ENCODE results near the gene NOTUM. TPM values are rescaled to one million over a fixed set of nuclear protein-coding genes. Genes with fewer than 3 reads are reported as not detected.

The NOTUM gene
- total and polyA plus RNA-seq, 2 donors (not counting 3 experiments of a cell fraction or from before 2014, with no cell fraction given): not detected

DNA sequence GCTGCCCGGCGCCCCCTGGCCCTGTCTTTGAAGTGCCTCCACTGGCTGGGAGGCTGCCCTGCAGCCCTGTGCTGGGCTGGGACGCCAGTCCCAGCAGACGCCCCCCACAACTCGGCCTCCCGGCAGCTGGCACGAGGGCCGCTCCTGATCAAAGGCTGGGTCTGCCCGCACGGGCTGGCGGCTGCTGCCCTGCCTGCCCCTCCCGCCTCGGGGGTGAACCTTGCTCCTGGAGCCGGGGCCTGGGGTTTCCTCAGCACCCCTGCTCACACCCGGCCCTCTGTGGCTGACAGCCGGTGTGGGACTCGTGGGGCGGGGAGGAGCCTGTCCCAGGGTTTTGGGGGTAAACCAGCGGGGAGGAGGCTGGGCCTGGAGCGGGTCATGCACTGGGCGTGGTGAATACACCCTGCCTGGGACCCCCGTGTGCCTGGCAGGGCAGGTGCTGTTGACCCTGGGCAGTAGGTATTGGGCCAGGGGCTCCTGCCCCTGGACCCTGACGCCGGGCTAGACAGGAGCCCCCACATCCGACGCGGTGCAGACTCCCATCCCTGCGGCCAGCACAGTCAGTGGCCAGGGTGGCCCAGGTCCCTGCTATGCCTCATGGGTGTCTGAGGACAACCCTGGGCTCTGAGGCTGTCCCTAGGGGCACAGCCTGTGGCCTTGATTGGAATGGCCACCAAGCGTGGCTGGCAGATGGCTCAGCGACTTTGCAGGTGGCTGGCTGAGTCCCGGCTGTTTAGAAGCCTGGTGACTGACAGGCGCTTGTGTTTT, 40.0 kb upstream of the NOTUM start:
- FAIRE-seq: no peak
- H3K36me3 ChIP-seq (ENCODE audit: control insufficient read depth in 2 of 2, extremely low read depth in 1 of 2, insufficient read depth in 2 of 2, low read length in 2 of 2): no peaks in the 10 kb centered on the region
- no peak overlapping the region for H2AFZ ChIP-seq (ENCODE audit: low read depth, low read length)
- H3K27ac ChIP-seq (ENCODE audit: insufficient read depth, low read depth, low read length): no peak overlapping the region
- DNase-seq (ENCODE audit: low read depth, low spot score): no peak
- no peak for TF ChIP-seq GATA2 (IDR thresholded peaks at IDR 0.05; ENCODE audit: insufficient read depth, insufficient read length, low read depth, low read length)
- no peak for TF ChIP-seq POLR2AphosphoS5 (IDR thresholded peaks at IDR 0.05; ENCODE audit: insufficient read depth, low read depth, low read length)
- no peak for TF ChIP-seq POLR2A (IDR thresholded peaks at IDR 0.05; ENCODE audit: low read depth, low read length)
- no peak for TF ChIP-seq JUN (IDR thresholded peaks at IDR 0.05; ENCODE audit: borderline replicate concordance, insufficient read depth, insufficient read length, low read depth)
- TF ChIP-seq MYC (IDR thresholded peaks at IDR 0.05; ENCODE audit: low read depth, low read length): no peak
- no peak for TF ChIP-seq MAX (IDR thresholded peaks at IDR 0.05; ENCODE audit: insufficient read depth, insufficient read length)
- no peak for TF ChIP-seq FOS (IDR thresholded peaks at IDR 0.05; ENCODE audit: borderline replicate concordance, insufficient read depth, low read length)
- TF ChIP-seq EZH2 (IDR thresholded peaks at IDR 0.05; ENCODE audit: borderline replicate concordance, low read depth, low read length, severe bottlenecking): no peak
- no peak for TF ChIP-seq CTCF (IDR thresholded peaks at IDR 0.05; ENCODE audit: extremely low read depth in 1 of 2, insufficient read depth in 1 of 2, low read depth in 1 of 2, low read length in 2 of 2)
- dilution Hi-C loops (cut with MboI; ENCODE audit: extremely low pct_ligation_motif_present, low sequenced_read_pairs) (no loop called here), intact Hi-C loops (cut with micrococcal nuclease) (loop anchor here (5.0 kb wide), 1 partner anchor 74 kb away; the partner anchor contains the start of gene MAFG)
- no TSS peak for BruUV-seq (replicated peaks)
- peaks cover 13% of the 10 kb centered on the region for H3K4me1 ChIP-seq (ENCODE audit: control insufficient read depth, extremely low read depth, insufficient read depth, low read length)
- H4K20me1 ChIP-seq (replicated peaks; ENCODE audit: control insufficient read depth, extremely low read depth, insufficient read depth, low read length): no peaks in the 10 kb centered on the region
- H3K9me3 ChIP-seq (replicated peaks; ENCODE audit: control insufficient read depth, insufficient read depth, low read length): no peaks in the 10 kb centered on the region
- H3K9me1 ChIP-seq (replicated peaks; ENCODE audit: control insufficient read depth, extremely low read depth, insufficient read depth, low read length): no peaks in the 10 kb centered on the region
- H3K79me2 ChIP-seq (ENCODE audit: control insufficient read depth, insufficient read depth, low read length): no peaks in the 10 kb centered on the region
- no peak overlapping the region for H3K4me3 ChIP-seq (replicated peaks in 1 of 3; ENCODE audit: insufficient read depth in 1 of 3, low read depth in 1 of 3, low read length in 3 of 3)
- ChIA-PET CTCF (no interaction called here), POLR2A (no interaction called here)
- no peaks in the 10 kb centered on the region for H3K27me3 ChIP-seq (ENCODE audit: control insufficient read depth in 2 of 2, insufficient read depth in 2 of 2, low read length in 2 of 2)
- no peak overlapping the region for H3K4me2 ChIP-seq (ENCODE audit: insufficient read depth, low read length)
- no peak overlapping the region for H3K9ac ChIP-seq (replicated peaks; ENCODE audit: extremely low read depth, insufficient read depth, low read length)

Measured in endothelial cell of umbilical vein (primary cell).